Stomach (tissue), 9 donors: ENCODE measurements around the gene TATDN2. TPM values are rescaled to one million over a fixed set of nuclear protein-coding genes. Genes with fewer than 3 reads are reported as not detected.
A peak's percentile ranks its signal among the peaks of the same experiment; 100 is the strongest.

ENCODE experiments used
- DNase-seq, 2 donors: peaks; one replicate each; pipeline versions ENCODE4 v3.0.0 to v3.0.0-alpha.2; 2013 to 2019
- H3K27ac ChIP-seq, 5 donors: fragments of 200-600 bp in 4 of 5; sonication (generic) in 4 of 5; one replicate each; pipeline ENCODE4 v1.5.1; 2013 to 2019; ENCODE audit warnings: mild to moderate bottlenecking in 1 of 5, moderate library complexity in 1 of 5
- H3K27me3 ChIP-seq, 3 donors: fragments of 200-600 bp; sonication (generic); one replicate each; pipeline ENCODE4 v1.5.1; 2017 to 2019; ENCODE audit warnings: mixed run types in 1 of 3
- H3K36me3 ChIP-seq, 4 donors: fragments of 200-600 bp; sonication (generic); 1 replicate in 3 of 4; 2 replicates in 1 of 4; pipeline ENCODE4 v1.5.1; 2016 to 2019
- H3K4me1 ChIP-seq, 4 donors: fragments of 200-600 bp; sonication (generic); one replicate each; pipeline ENCODE4 v1.5.1; 2016 to 2019
- H3K4me3 ChIP-seq, 4 donors: fragments of 200-600 bp; sonication (generic) in 3 of 4; one replicate each; pipeline ENCODE4 v1.5.1; 2016 to 2019; ENCODE audit warnings: mild to moderate bottlenecking in 1 of 4
- H3K9me3 ChIP-seq, 4 donors: fragments of 200-600 bp; sonication (generic); one replicate each; pipeline ENCODE4 v1.5.1; 2016 to 2019
- EP300 ChIP-seq: sonication (generic); formaldehyde crosslinking; IDR thresholded peaks from one replicate; pipeline ENCODE4 v1.6.1; 2017; ENCODE audit warnings: antibody characterized with exemption
- POLR2A ChIP-seq, 4 donors: fragments of 450-650 bp; IDR thresholded peaks; one replicate each; pipeline ENCODE4 v1.6.1; 2016; ENCODE audit warnings: antibody characterized with exemption in 4 of 4, control low read depth in 2 of 4, mild to moderate bottlenecking in 1 of 4, moderate library complexity in 1 of 4
- POLR2AphosphoS5 ChIP-seq, 3 donors: sonication (generic); formaldehyde crosslinking; IDR thresholded peaks; one replicate each; pipeline ENCODE4 v1.6.1; 2016; ENCODE audit warnings: antibody characterized with exemption in 3 of 3
- WGBS, 5 donors: extraction: QIAGEN DNeasy Blood & Tissue Kit in 3 of 5; methylation state at CpG; one replicate each; pipeline versions ENCODE4 v1.1.5 to v1.1.7; 2013 to 2018; 5-methylcytosine and 5-hydroxymethylcytosine counted together
- intact Hi-C: fragments of 100-400 bp; cut with DNase I; formaldehyde crosslinking; loops from one replicate; pipeline ENCODE4 v1.15.1; 2023; ENCODE audit warnings: low total_unique reads
- polyA plus RNA-seq, 3 donors: library from polyadenylated mRNA; stranded (reverse); fragments of 200-250 nt; gene quantifications; one replicate each; pipeline ENCODE4 v1.2.3, GENCODE V29; 2013
- total RNA-seq, 5 donors: library from RNA; depleted of rRNA; stranded (reverse); fragments of >200 nt; gene quantifications; one replicate each; pipeline versions ENCODE4 v1.1.0 to v1.2.3, GENCODE V29; 2014 to 2016
- TF ChIP-seq, protein P1 (sequence below), 7 experiments: fragments of 450-650 bp in 4 of 7; fragments of 200-600 bp in 3 of 7; sonication (generic) in 3 of 7; IDR thresholded peaks; one replicate each; pipeline ENCODE4 v1.5.1; 2016 to 2019; ENCODE audit warnings: antibody characterized with exemption in 7 of 7, control low read depth in 2 of 7, mild to moderate bottlenecking in 1 of 7
- donor health status: healthy with polysubstance abuse.
- donor health status: Bipolar disorder and iron deficiency.
- donor health status: healthy.

TATDN2 gene
- total and polyA plus RNA-seq, 8 donors = 10.4 to 37.5 (median 17.1) TPM

DNA sequence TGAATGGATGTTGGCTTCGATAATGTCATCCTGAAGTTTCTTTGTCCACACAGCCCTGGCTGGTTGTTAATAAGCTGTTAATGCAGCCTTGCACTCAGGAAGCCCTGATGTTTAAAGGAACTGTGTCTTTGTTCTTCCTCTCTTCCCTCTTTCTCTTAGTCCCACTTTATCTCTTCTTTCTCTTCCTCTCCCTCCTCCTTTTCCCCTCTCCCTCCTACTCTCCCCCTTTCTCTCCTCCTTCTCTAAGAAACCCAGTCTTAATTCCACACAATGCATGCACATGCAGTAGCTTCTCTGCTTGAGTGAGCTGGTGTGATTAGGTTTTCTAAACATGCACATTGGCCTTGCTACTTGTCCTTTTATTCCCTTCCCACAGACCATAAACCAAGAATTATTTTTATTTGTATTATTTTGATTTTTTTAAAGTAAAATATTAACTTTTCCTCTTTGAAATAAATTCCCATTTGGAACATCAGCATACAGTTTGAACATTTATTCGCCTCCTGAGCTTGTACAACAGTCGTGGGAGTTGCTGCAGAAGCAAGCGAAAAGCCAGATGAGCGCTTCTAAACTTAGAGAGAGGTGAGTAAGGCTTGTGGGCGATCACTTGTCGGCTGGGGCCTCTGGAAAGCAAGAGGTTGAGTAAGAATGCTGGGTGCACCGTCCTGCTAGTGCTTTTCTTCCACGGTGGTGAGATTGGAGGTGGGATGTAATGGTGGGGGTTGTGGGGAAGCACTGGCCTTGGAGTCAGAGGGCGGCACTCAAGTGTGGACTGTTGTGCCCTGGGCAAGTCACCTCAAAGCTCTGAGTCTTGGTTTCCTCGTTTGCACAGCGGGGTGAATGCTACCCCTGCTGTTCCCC is 37.2 kb downstream of the TATDN2 start:
- DNase-seq = no peak
- H3K9me3 ChIP-seq = no peaks in the 10 kb centered on the region
- H3K4me1 ChIP-seq = peaks cover 12 to 35% (median 17%) of the 10 kb centered on the region in 4 donors
- WGBS, 5 donors = 58 to 77% (median 67%) methylated on average over 12 of the region's 12 CpGs
- H3K36me3 ChIP-seq = peaks cover 14 to 78% (median 71%) of the 10 kb centered on the region in 4 donors
- TF ChIP-seq POLR2A (IDR thresholded peaks at IDR 0.05) (peak in 1 of 4 donors; percentile 28), POLR2AphosphoS5 (IDR thresholded peaks at IDR 0.05) (no peak)
- no peak overlapping the region for H3K27ac ChIP-seq
- no peak overlapping the region for H3K4me3 ChIP-seq
- no peaks in the 10 kb centered on the region for H3K27me3 ChIP-seq
- intact Hi-C loops = no loop called here

DNA sequence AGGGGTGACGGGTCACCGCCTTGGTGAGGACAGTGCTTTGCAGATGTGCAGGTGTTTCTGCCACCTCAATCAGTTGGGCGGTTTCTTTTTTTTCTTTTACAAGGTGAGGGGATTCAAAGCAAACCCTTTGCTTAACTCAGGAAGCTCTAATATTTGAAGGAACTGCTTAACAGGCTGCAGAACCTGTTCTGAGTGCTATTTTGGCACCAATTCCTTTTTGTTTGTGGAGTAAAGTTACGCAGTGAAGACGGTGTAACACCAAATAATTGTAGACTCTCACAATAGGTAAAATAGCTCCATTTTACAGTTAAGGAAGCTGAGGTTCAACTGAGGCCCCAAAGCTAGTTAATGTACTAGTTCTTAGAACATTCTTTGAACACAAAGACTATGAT is 37.9 kb downstream of the TATDN2 start:
- Histone ChIP-seq H3K27ac (peak overlapping the region in 1 of 5 donors; percentile 10), H3K4me1 (peaks cover 12 to 35% (median 17%) of the 10 kb centered on the region in 4 donors), H3K27me3 (no peaks in the 10 kb centered on the region), H3K9me3 (no peaks in the 10 kb centered on the region), H3K36me3 (peaks cover 10 to 78% (median 64%) of the 10 kb centered on the region in 4 donors), H3K4me3 (no peak overlapping the region)
- intact Hi-C loops = no loop called here
- WGBS, 5 donors = 36 to 59% (median 57%) methylated on average over 5 of the region's 5 CpGs
- DNase-seq = no peak
- TF ChIP-seq POLR2A (IDR thresholded peaks at IDR 0.05) (no peak), POLR2AphosphoS5 (IDR thresholded peaks at IDR 0.05) (no peak)

DNA sequence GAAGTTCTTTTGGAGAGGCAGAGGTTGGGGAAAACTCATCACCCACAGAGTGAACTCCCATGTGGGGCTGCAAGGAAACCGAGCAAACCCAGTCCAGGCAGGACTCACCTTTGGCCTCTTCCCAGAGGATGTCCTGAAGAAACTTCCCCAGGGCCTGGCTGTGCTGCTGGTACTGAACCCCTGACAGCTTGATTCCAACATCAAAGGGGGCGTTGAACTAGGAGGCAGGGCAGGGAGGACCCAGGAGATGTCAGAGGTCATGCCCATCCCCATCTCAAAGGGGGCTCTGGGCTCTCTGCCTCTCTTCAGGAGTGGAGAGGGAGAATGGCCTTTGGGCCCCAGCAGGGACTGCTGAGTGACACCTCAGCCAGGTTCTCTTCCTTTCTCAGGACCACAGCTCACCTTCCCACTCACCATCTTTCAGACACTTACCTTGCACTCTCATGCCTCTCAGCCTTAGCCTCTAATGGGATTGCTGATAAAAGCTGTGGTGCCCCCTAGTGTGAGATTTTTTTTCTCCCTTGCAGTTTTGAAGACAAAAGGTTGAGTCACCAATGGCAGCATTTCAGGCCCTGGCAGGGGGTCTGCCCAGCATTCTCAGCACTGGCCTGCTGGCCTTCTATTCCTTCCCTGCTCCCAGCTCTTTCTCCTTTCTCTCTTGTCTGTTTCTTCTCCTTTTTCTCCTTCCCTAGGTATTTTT is 38.5 kb downstream of the TATDN2 start:
- DNase-seq = no peak
- TF ChIP-seq EP300 = no peak
- TF ChIP-seq, protein P1, sequence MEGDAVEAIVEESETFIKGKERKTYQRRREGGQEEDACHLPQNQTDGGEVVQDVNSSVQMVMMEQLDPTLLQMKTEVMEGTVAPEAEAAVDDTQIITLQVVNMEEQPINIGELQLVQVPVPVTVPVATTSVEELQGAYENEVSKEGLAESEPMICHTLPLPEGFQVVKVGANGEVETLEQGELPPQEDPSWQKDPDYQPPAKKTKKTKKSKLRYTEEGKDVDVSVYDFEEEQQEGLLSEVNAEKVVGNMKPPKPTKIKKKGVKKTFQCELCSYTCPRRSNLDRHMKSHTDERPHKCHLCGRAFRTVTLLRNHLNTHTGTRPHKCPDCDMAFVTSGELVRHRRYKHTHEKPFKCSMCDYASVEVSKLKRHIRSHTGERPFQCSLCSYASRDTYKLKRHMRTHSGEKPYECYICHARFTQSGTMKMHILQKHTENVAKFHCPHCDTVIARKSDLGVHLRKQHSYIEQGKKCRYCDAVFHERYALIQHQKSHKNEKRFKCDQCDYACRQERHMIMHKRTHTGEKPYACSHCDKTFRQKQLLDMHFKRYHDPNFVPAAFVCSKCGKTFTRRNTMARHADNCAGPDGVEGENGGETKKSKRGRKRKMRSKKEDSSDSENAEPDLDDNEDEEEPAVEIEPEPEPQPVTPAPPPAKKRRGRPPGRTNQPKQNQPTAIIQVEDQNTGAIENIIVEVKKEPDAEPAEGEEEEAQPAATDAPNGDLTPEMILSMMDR (IDR thresholded peaks at IDR 0.05) = peak in 1 of 7 experiments; percentile 13
- TF ChIP-seq POLR2A (IDR thresholded peaks at IDR 0.05) = no peak
- TF ChIP-seq POLR2AphosphoS5 (IDR thresholded peaks at IDR 0.05) = no peak
- H3K4me1 ChIP-seq = peaks cover 12 to 35% (median 17%) of the 10 kb centered on the region in 4 donors
- H3K36me3 ChIP-seq = peaks cover 10 to 78% (median 58%) of the 10 kb centered on the region in 4 donors
- H3K4me3 ChIP-seq = no peak overlapping the region
- WGBS, 5 donors = 14 to 65% (median 49%) methylated on average over 1 to 2 of the region's 2 CpGs
- no peaks in the 10 kb centered on the region for H3K9me3 ChIP-seq
- no peaks in the 10 kb centered on the region for H3K27me3 ChIP-seq
- intact Hi-C loops = no loop called here
- peak overlapping the region in 1 of 5 donors; percentile 10 for H3K27ac ChIP-seq

DNA sequence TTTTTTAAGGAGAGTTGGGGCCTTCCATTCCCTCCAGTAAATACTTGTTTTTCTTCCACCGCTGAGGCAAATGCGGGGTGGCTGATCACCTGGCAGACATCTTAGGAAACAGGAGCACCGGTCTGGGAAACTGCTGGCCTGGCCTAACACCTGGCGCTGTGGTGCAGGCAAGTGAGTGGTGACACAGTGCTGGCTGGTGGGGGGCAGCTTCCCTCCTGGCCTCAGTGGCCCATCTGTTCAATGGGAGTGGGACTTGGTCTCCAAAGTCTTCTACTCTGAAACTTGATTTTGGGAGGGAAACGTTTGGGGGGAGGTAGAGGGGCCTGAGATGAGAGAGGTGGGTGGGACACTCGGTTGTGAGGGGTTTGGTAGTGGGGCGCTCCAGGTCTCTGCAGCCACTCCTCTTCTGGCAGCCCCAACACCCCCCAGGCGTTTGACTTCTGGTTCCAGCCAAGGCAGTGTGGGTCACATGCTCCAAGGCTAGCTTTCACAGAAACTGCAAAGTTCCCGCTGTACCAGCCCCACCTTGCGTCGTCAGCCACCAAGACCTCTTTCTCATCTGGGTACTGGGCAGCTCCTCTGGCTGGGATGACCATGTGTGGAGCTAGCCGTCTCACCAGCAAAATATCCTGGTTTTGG is 39.8 kb downstream of the TATDN2 start:
- Histone ChIP-seq H3K4me1 (peaks cover 12 to 48% (median 25%) of the 10 kb centered on the region in 4 donors), H3K36me3 (peaks cover 10 to 83% (median 50%) of the 10 kb centered on the region in 4 donors), H3K4me3 (no peak overlapping the region), H3K9me3 (no peaks in the 10 kb centered on the region), H3K27ac (no peak overlapping the region), H3K27me3 (no peaks in the 10 kb centered on the region)
- intact Hi-C loops = no loop called here
- TF ChIP-seq, protein P1 (IDR thresholded peaks at IDR 0.05) = no peak
- no peak for TF ChIP-seq POLR2A (IDR thresholded peaks at IDR 0.05)
- no peak for TF ChIP-seq EP300
- no peak for TF ChIP-seq POLR2AphosphoS5 (IDR thresholded peaks at IDR 0.05)
- DNase-seq = no peak
- WGBS, 5 donors = 90 to 94% (median 91%) methylated on average over 8 to 12 of the region's 12 CpGs

DNA sequence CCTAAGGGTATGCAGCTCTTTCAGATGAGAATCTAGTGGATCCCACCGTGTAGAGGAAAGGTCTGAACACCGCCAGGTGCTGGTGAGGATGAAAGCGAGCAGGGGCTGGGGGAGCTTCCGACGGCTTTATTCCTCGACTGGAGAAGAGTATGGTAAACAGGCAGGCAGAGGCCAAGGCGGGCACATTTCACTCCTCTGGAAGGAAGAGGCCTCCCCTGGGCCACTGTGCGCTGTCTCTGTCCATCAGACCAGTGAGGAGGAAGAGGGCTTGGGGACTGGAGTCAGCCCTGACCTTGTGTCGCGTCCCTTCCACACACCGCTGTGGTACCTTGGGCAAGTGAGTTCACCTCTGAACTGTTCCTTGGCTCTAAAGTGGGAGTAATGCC is 40.3 kb downstream of the TATDN2 start:
- Histone ChIP-seq H3K4me1 (peaks cover 7 to 49% (median 26%) of the 10 kb centered on the region in 4 donors), H3K4me3 (no peak overlapping the region), H3K27me3 (no peaks in the 10 kb centered on the region), H3K36me3 (peaks cover 10 to 86% (median 45%) of the 10 kb centered on the region in 4 donors), H3K9me3 (no peaks in the 10 kb centered on the region), H3K27ac (no peak overlapping the region)
- intact Hi-C loops = no loop called here
- WGBS, 5 donors = 83 to 95% (median 92%) methylated on average over 11 of the region's 11 CpGs
- TF ChIP-seq POLR2AphosphoS5 (IDR thresholded peaks at IDR 0.05) (no peak), EP300 (no peak), POLR2A (IDR thresholded peaks at IDR 0.05) (no peak)
- TF ChIP-seq, protein P1 (IDR thresholded peaks at IDR 0.05) = no peak
- no peak for DNase-seq
